SK-N-SH treated with all-trans-retinoic acid at 6 μM for 48 hours (cell line): Measurements from ENCODE around the gene GRK2.

Source experiments
- ATAC-seq: fragments of 200-7000 bp; cut with Tn5 transposase; 3 replicates; pipeline ENCODE4 v1.9.1; 2020; ENCODE audit warnings: mild to moderate bottlenecking, moderate library complexity
- ARNTL ChIP-seq: fragments of 450-650 bp; formaldehyde crosslinking; IDR thresholded peaks from 2 replicates; pipeline ENCODE4 v1.5.0; 2020; ENCODE audit warnings: low read depth, mild to moderate bottlenecking, moderate library complexity, borderline replicate concordance
- BACH2 ChIP-seq: fragments of 250-450 bp; sonication (Bioruptor Pico); IDR thresholded peaks from 2 replicates; pipeline ENCODE4 v1.9.0; 2021; ENCODE audit warnings: mild to moderate bottlenecking, borderline replicate concordance
- CSDC2 ChIP-seq: fragments of 250-450 bp; sonication (Bioruptor Pico); IDR thresholded peaks from 2 replicates; pipeline ENCODE4 v1.5.0; 2020; ENCODE audit warnings: mild to moderate bottlenecking, moderate library complexity
- ESRRG ChIP-seq: fragments of 250-450 bp; sonication (Bioruptor Pico); IDR thresholded peaks from 2 replicates; pipeline ENCODE4 v1.6.1; 2021; ENCODE audit warnings: mild to moderate bottlenecking
- ISL1 ChIP-seq: fragments of 250-450 bp; sonication (Bioruptor Pico); IDR thresholded peaks from 2 replicates; pipeline ENCODE4 v2.1.2; 2022; ENCODE audit warnings: mild to moderate bottlenecking, moderate library complexity
- OSR1 ChIP-seq: fragments of 250-450 bp; sonication (Bioruptor Pico); IDR thresholded peaks from 2 replicates; pipeline ENCODE4 v1.8.0; 2022; ENCODE audit warnings: moderate library complexity, mild to moderate bottlenecking, inconsistent platforms
- RARB ChIP-seq: fragments of 250-450 bp; sonication (Bioruptor Pico); IDR thresholded peaks from 2 replicates; pipeline ENCODE4 v1.8.0; 2021; ENCODE audit warnings: mild to moderate bottlenecking, moderate library complexity
- SNAI2 ChIP-seq: fragments of 250-450 bp; sonication (Bioruptor Pico); IDR thresholded peaks from 2 replicates; pipeline ENCODE4 v1.5.0; 2020; ENCODE audit warnings: mild to moderate bottlenecking, moderate library complexity
- TCF4 ChIP-seq: fragments of 250-450 bp; sonication (Bioruptor Pico); IDR thresholded peaks from 2 replicates; pipeline ENCODE4 v1.8.0; 2021; ENCODE audit warnings: mild to moderate bottlenecking, moderate library complexity, borderline replicate concordance
- TOX ChIP-seq: fragments of 250-450 bp; sonication (Bioruptor Pico); IDR thresholded peaks from 2 replicates; pipeline ENCODE4 v1.8.0; 2021; ENCODE audit warnings: mild to moderate bottlenecking, moderate library complexity, borderline replicate concordance
- ZC3H10 ChIP-seq: fragments of 250-450 bp; sonication (Bioruptor Pico); IDR thresholded peaks from 2 replicates; pipeline ENCODE4 v1.5.1; 2021; ENCODE audit warnings: mild to moderate bottlenecking, moderate library complexity
- ZFP3 ChIP-seq: fragments of 250-450 bp; sonication (Bioruptor Pico); IDR thresholded peaks from 2 replicates; pipeline ENCODE4 v1.5.0; 2020; ENCODE audit warnings: mild to moderate bottlenecking, moderate library complexity
- ZFP30 ChIP-seq: fragments of 450-650 bp; formaldehyde crosslinking; IDR thresholded peaks from 2 replicates; pipeline ENCODE4 v1.5.0; 2022; ENCODE audit warnings: mild to moderate bottlenecking, moderate library complexity
- ZNF565 ChIP-seq: fragments of 450-650 bp; formaldehyde crosslinking; conservative IDR thresholded peaks from 2 replicates; pipeline ENCODE4 v1.5.0; 2020; ENCODE audit warnings: low read depth, mild to moderate bottlenecking, moderate library complexity
- ZNF70 ChIP-seq: fragments of 450-650 bp; formaldehyde crosslinking; IDR thresholded peaks from 2 replicates; pipeline ENCODE4 v1.5.0; 2020; ENCODE audit warnings: mild to moderate bottlenecking, moderate library complexity
- ZNF8 ChIP-seq: fragments of 450-650 bp; formaldehyde crosslinking; IDR thresholded peaks from 2 replicates; pipeline ENCODE4 v1.5.0; 2020; ENCODE audit warnings: mild to moderate bottlenecking, moderate library complexity
- TF ChIP-seq, protein P1 (sequence below): fragments of 250-450 bp; sonication (Bioruptor Pico); IDR thresholded peaks from 2 replicates; pipeline ENCODE4 v1.8.0; 2020; ENCODE audit warnings: mild to moderate bottlenecking, moderate library complexity, borderline replicate concordance
- TF ChIP-seq, protein P2 (sequence below): fragments of 250-450 bp; sonication (Bioruptor Pico); IDR thresholded peaks from 2 replicates; pipeline ENCODE4 v1.5.0; 2020; ENCODE audit warnings: mild to moderate bottlenecking, moderate library complexity
- TF ChIP-seq, protein P3 (sequence below): fragments of 250-450 bp; sonication (Bioruptor Pico); IDR thresholded peaks from 2 replicates; pipeline ENCODE4 v1.5.1; 2021; ENCODE audit warnings: mild to moderate bottlenecking, moderate library complexity
- TF ChIP-seq, protein P4 (sequence below): fragments of 250-450 bp; sonication (Bioruptor Pico); IDR thresholded peaks from 2 replicates; pipeline ENCODE4 v1.5.1; 2020; ENCODE audit warnings: low read depth, mild to moderate bottlenecking, moderate library complexity
- TF ChIP-seq, protein P5 (sequence below): fragments of 250-450 bp; sonication (Bioruptor Pico); IDR thresholded peaks from 2 replicates; pipeline ENCODE4 v1.8.0; 2021; ENCODE audit warnings: low read depth, mild to moderate bottlenecking, moderate library complexity, borderline replicate concordance

Gene GRK2

DNA sequence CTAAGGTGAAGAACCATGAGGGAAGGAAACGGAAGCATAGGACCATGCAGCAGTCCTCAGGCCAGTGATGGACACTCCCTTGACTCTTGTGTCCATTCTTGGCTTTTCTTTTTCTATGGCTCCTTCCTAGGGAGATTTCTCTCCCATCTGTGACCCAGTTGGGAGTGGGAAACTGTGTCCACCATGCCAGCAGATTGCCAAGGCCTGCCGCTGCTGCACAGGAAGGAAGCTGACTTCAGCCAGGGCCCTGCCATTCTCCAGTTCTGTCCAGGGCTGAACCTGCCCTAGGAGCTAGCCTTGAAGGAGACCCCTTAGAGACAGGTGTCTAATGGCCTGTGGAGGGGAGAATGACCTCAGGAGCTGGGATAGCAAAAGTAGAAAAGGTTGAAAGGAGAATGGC is 54.4 kb downstream of the GRK2 start:
- TF ChIP-seq ZNF565 (CRISPR knock-in tag) = no peak
- TF ChIP-seq ESRRG (CRISPR knock-in tag) = no peak
- TF ChIP-seq, protein P1, sequence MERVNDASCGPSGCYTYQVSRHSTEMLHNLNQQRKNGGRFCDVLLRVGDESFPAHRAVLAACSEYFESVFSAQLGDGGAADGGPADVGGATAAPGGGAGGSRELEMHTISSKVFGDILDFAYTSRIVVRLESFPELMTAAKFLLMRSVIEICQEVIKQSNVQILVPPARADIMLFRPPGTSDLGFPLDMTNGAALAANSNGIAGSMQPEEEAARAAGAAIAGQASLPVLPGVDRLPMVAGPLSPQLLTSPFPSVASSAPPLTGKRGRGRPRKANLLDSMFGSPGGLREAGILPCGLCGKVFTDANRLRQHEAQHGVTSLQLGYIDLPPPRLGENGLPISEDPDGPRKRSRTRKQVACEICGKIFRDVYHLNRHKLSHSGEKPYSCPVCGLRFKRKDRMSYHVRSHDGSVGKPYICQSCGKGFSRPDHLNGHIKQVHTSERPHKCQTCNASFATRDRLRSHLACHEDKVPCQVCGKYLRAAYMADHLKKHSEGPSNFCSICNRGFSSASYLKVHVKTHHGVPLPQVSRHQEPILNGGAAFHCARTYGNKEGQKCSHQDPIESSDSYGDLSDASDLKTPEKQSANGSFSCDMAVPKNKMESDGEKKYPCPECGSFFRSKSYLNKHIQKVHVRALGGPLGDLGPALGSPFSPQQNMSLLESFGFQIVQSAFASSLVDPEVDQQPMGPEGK (CRISPR knock-in tag) = no peak
- no peak for TF ChIP-seq ARNTL (CRISPR knock-in tag)
- no peak for TF ChIP-seq ZFP30
- TF ChIP-seq ZNF70 (CRISPR knock-in tag) = no peak
- no peak for ATAC-seq

DNA sequence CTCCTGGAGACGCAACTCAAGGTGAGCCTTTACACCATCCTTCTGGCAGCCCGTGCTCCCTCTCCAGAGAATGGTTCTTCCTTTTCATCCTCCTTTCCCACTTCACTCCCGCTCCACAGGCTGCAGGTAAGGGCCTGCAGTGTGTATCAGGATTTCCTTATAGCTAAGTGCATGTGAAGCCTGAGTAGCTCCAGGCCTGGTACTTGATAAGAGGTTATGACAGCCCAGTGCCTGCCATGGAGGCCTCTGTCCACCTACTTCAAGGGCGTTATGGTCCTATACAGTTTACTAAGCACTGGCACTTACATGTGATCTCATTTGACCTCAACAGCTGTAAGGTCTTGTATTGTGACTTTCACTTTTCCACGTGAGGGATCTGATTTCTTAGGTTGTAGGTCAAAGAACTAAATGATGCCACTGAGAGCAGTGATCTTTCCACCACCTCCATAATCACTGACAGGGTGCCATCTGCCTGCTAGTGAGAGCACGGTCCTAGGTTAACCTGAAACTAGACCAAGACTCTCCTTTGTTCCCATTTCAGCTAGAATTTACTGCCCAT is 55.1 kb downstream of the GRK2 start:
- ATAC-seq = no peak
- no peak for TF ChIP-seq ESRRG (CRISPR knock-in tag)
- TF ChIP-seq BACH2 (CRISPR knock-in tag) = no peak
- no peak for TF ChIP-seq ZNF565 (CRISPR knock-in tag)
- no peak for TF ChIP-seq ZNF8
- no peak for TF ChIP-seq ZFP30
- TF ChIP-seq, protein P2, sequence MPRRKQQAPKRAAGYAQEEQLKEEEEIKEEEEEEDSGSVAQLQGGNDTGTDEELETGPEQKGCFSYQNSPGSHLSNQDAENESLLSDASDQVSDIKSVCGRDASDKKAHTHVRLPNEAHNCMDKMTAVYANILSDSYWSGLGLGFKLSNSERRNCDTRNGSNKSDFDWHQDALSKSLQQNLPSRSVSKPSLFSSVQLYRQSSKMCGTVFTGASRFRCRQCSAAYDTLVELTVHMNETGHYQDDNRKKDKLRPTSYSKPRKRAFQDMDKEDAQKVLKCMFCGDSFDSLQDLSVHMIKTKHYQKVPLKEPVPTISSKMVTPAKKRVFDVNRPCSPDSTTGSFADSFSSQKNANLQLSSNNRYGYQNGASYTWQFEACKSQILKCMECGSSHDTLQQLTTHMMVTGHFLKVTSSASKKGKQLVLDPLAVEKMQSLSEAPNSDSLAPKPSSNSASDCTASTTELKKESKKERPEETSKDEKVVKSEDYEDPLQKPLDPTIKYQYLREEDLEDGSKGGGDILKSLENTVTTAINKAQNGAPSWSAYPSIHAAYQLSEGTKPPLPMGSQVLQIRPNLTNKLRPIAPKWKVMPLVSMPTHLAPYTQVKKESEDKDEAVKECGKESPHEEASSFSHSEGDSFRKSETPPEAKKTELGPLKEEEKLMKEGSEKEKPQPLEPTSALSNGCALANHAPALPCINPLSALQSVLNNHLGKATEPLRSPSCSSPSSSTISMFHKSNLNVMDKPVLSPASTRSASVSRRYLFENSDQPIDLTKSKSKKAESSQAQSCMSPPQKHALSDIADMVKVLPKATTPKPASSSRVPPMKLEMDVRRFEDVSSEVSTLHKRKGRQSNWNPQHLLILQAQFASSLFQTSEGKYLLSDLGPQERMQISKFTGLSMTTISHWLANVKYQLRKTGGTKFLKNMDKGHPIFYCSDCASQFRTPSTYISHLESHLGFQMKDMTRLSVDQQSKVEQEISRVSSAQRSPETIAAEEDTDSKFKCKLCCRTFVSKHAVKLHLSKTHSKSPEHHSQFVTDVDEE (CRISPR knock-in tag) = no peak
- TF ChIP-seq RARB (CRISPR knock-in tag) = no peak
- no peak for TF ChIP-seq TCF4 (CRISPR knock-in tag)
- TF ChIP-seq ZC3H10 (CRISPR knock-in tag) = no peak
- no peak for TF ChIP-seq OSR1 (CRISPR knock-in tag)
- no peak for TF ChIP-seq ZFP3 (CRISPR knock-in tag)
- TF ChIP-seq, protein P3, sequence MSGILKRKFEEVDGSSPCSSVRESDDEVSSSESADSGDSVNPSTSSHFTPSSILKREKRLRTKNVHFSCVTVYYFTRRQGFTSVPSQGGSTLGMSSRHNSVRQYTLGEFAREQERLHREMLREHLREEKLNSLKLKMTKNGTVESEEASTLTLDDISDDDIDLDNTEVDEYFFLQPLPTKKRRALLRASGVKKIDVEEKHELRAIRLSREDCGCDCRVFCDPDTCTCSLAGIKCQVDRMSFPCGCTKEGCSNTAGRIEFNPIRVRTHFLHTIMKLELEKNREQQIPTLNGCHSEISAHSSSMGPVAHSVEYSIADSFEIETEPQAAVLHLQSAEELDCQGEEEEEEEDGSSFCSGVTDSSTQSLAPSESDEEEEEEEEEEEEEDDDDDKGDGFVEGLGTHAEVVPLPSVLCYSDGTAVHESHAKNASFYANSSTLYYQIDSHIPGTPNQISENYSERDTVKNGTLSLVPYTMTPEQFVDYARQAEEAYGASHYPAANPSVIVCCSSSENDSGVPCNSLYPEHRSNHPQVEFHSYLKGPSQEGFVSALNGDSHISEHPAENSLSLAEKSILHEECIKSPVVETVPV (CRISPR knock-in tag) = no peak
- no peak for TF ChIP-seq ISL1 (CRISPR knock-in tag)
- no peak for TF ChIP-seq SNAI2
- no peak for TF ChIP-seq CSDC2 (CRISPR knock-in tag)
- TF ChIP-seq, protein P4, sequence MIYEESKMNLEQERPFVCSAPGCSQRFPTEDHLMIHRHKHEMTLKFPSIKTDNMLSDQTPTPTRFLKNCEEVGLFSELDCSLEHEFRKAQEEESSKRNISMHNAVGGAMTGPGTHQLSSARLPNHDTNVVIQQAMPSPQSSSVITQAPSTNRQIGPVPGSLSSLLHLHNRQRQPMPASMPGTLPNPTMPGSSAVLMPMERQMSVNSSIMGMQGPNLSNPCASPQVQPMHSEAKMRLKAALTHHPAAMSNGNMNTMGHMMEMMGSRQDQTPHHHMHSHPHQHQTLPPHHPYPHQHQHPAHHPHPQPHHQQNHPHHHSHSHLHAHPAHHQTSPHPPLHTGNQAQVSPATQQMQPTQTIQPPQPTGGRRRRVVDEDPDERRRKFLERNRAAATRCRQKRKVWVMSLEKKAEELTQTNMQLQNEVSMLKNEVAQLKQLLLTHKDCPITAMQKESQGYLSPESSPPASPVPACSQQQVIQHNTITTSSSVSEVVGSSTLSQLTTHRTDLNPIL (CRISPR knock-in tag) = no peak
- TF ChIP-seq TOX (CRISPR knock-in tag) = no peak

DNA sequence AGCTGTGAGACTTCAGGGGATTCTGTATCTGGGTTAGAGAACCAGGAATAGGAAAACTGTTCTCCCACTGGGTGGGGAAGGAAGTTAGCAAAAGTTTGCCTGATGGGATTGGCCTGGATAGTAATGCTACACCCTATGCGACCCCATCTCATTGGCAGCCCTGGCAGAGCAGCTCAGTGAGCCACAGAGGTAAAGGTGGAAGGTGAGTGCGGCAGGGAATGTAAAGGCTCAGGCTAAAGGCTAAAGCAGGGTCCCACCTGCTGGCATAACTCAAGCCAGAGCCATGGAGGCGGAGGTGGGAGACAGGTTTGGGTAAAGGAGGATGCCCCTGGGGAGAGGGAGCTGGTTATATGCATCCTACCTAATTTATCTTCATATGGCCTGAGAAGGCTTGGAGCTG is 55.8 kb downstream of the GRK2 start:
- TF ChIP-seq ARNTL (CRISPR knock-in tag) (no peak), ESRRG (CRISPR knock-in tag) (no peak), ZNF70 (CRISPR knock-in tag) (no peak)
- TF ChIP-seq, protein P5, sequence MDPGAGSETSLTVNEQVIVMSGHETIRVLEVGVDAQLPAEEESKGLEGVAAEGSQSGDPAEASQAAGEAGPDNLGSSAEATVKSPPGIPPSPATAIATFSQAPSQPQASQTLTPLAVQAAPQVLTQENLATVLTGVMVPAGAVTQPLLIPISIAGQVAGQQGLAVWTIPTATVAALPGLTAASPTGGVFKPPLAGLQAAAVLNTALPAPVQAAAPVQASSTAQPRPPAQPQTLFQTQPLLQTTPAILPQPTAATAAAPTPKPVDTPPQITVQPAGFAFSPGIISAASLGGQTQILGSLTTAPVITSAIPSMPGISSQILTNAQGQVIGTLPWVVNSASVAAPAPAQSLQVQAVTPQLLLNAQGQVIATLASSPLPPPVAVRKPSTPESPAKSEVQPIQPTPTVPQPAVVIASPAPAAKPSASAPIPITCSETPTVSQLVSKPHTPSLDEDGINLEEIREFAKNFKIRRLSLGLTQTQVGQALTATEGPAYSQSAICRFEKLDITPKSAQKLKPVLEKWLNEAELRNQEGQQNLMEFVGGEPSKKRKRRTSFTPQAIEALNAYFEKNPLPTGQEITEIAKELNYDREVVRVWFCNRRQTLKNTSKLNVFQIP = no peak
- TF ChIP-seq, all 23 proteins: peak for 0

More for the DNA sequence above, 55.8 kb downstream of the GRK2 start:
- ATAC-seq = no peak
